Skin of body (tissue), 2 donors: Measurements from ENCODE around the gene FAM107A. TPM values are rescaled to one million over a fixed set of nuclear protein-coding genes. Genes with fewer than 3 reads are reported as not detected.

Source experiments
- DNase-seq: peaks from one replicate; lab custom pipeline; 2025; lab: John Stamatoyannopoulos, UW
- total RNA-seq: library from RNA; depleted of rRNA; stranded (reverse); fragments of >200 nt; gene quantifications from one replicate; pipeline ENCODE4 v1.2.3, GENCODE V29; 2014

The FAM107A gene
- total RNA-seq, 1 donor from 2014 or later: 0.59 TPM

- peak; percentile 34 for DNase-seq
Observed at GRCh38 chr3:58568572-58569286, 8.5 kb downstream of the FAM107A start.

GRCh38 chr3:58567251-58567515 is 10.0 kb downstream of the FAM107A start:
- no peak for DNase-seq

GRCh38 chr3:58566398-58567250 is 10.6 kb downstream of the FAM107A start:
- no peak for DNase-seq

GRCh38 chr3:58565621-58566397 is 11.4 kb downstream of the FAM107A start:
- no peak for DNase-seq

- no peak for DNase-seq
Observed at GRCh38 chr3:58564456-58565160, 12.6 kb downstream of the FAM107A start.

GRCh38 chr3:58564054-58564453 is 13.1 kb downstream of the FAM107A start:
- DNase-seq: no peak

- no peak for DNase-seq
Observed at GRCh38 chr3:58563386-58564035, 13.7 kb downstream of the FAM107A start.

GRCh38 chr3:58562498-58562897 is 14.7 kb downstream of the FAM107A start:
- DNase-seq: no peak

- DNase-seq: no peak
Observed at GRCh38 chr3:58560771-58561311, 16.4 kb downstream of the FAM107A start.

GRCh38 chr3:58559586-58559985 is 17.6 kb downstream of the FAM107A start:
- DNase-seq: no peak

- peak; percentile 56 for DNase-seq
Observed at GRCh38 chr3:58557491-58557890, 19.7 kb downstream of the FAM107A start.

- DNase-seq: peak; percentile 87
Observed at GRCh38 chr3:58556761-58557221, 20.4 kb downstream of the FAM107A start.

- DNase-seq: no peak
Observed at GRCh38 chr3:58556001-58556400, 21.2 kb downstream of the FAM107A start.

GRCh38 chr3:58555203-58555602 is 22.0 kb downstream of the FAM107A start:
- no peak for DNase-seq

- DNase-seq: no peak
Observed at GRCh38 chr3:58553003-58553402, 24.2 kb downstream of the FAM107A start.

- no peak for DNase-seq
Observed at GRCh38 chr3:58551636-58552180, 25.5 kb downstream of the FAM107A start.

- no peak for DNase-seq
Observed at GRCh38 chr3:58544541-58544940, 32.6 kb downstream of the FAM107A start.

- no peak for DNase-seq
Observed at GRCh38 chr3:58540176-58540858, 36.9 kb downstream of the FAM107A start.

- no peak for DNase-seq
Observed at GRCh38 chr3:58539626-58540025, 37.6 kb downstream of the FAM107A start.
